GM19324 (cell line): ENCODE measurements around the gene RPS3A.
"Not testable (repeated sequence)": the region's sequence is repeated elsewhere in the genome, so short reads cannot be mapped to it uniquely, and the experiment has no call there.

Source experiments
- ATAC-seq: cut with Tn5 transposase; IDR thresholded peaks from one replicate; pipeline ENCODE4 v1.9.1; 2021; ENCODE audit warnings: mild to moderate bottlenecking, moderate library complexity; ENCODE audit not compliant: unreplicated experiment, low FRiP score

RPS3A gene

DNA sequence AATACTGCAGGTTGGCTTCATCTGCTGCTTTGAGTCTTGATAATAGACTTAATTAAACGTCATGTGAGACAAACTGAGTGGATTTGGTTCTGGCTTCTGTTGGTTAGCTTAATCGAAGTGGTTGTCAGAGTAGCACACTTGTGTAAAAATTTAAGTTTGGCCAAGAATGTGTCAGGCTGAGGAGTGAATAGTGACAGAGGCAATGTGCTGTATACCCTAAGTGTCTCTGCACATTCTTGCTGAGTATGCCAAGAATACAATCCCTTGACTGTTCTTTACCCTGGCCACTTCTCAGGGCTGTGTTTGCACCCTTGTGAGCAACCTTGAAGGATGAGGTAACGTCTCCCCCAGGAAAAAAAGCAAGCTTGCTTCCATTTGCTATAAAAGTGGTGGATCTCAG, 14.9 kb downstream of the RPS3A start:
- ATAC-seq = no peak

DNA sequence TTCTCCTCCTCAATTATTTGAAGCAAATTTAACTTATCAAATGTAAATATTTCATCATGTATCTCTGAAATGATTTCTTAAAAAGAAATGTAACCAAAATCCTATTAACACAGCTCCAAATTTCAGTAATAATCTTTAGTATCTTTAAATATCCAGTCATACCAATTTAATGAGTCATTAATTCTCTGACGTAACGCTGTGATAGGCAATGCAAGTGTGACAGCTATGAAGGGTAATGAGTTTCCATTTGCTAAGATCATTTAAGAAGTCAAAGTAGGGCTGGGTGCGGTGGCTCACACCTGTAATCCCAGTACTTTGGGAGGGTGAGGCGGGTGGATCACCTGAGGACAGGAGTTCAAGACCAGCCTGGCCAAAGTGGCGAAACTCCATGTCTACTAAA, 15.6 kb downstream of the RPS3A start:
- ATAC-seq = no peak

DNA sequence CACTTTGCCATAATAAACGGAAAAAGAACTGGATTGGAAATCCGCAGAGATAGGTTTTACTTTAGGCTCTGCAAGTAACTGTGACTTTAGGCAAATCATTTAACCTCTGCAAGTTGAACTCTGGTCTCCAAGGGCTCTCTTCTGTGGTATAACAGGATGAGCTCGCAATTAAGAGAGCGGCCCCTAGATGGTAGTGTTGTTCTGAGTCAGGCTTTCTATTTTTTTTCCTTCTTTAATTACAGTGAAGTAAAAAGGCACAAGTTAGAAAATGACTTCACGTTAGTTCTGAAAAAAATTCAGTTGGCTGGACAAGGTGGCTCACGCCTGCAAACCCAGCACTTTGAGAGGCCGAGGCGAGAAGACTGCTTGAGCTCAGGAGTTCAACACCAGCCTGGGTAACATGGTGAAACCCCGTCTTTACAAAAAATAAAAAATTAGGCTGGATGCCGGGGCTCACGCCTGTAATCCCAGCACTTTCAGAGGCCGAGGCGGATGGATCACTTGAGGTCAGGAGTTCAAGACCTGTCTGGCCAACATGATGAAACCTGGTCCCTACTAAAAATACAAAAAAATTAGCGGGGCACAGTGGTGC, 18.0 kb downstream of the RPS3A start:
- ATAC-seq = peak; percentile 93

DNA sequence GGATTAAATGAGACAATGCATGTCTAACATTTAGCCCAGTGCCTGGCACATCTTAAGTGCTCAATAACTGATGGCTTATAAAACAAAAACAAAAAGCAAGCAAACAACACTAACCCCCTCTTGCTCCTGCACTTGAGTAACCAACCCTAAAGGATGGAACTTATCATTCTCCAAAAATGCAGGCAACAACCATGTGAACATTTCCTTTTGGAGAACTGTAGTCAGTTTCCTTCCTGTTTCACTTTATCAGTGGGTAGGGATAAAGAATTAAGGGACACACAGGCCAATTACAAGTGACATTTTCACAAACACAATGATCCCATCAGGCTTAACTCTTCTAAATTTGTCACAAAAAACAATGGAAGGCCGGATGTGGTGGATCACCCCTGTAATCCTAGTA, 30.4 kb downstream of the RPS3A start:
- ATAC-seq = no peak

DNA sequence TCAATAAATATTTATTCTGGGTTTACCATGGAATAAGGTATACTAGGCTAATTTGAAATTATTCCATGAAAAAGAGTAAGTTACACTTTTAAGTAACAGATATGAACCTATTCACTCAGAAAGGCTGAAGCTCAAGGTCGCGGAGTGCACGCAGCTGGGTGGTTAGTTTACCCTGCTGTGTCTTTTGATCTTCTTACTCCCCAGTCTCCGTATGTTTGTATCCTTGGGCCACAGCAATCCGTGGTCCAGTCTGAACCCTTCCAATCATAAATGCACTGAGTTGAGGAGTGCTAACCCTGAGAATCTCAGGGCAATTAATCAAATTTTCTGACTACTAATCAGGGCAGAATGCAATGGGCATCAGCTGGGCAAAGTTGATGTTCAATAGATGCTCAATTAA, 33.9 kb downstream of the RPS3A start:
- no peak for ATAC-seq

DNA sequence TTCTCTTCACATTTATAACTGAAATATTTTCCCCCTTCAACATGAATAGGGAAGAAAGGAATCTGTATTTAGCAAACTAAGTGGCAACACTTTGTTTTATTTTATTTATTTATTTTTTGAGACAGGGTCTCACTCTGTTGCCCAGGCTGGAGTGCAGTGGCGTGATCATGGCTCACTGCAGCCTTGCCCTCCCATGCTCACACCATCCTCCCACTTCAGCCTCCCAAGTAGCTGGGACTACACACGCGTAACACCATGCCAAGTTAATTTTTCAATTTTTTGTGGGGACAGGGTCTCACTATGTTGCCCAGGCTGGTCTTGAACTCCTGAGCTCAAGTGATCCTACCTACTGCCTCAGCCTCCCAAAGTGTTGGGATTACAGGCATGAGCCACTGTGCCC, 36.6 kb downstream of the RPS3A start:
- ATAC-seq = not testable (repeated sequence)

DNA sequence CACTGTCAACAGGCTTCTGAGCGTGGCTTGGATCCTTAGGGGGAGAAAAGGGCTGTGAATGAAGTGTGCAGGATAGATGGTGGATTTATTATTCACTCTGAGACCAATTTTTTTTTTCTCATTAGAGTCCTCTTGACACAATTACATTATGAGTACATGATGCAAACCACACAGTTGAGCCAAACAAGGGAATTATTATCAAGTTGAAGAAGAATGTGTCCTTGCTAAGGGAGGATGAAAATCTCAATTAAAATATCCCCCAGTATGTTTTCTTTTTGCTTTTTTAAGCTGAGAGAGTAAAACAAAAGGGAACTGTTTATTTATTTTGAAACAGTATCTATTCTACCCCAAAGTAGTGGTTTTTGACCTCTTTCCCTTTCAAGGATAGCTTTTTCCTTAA, 40.4 kb downstream of the RPS3A start:
- ATAC-seq = no peak

DNA sequence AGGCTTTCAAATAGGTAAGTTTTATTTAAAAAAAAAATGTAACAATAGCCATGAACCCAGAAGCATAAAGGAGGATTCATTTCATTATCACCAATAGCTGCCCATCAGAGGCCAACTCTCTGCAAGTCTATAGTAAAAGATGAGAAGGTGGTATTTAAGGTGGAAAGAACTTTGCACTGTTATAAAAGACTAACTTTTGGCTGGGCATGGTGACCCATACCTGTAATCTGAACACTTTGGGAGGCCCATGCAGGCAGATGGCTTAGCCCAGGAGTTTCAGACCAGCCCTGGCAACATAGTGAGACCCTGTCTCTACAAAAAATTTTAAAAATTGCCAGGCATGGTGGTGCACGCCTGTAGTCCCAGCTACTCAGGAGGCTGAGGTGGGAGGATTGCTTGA, 43.3 kb downstream of the RPS3A start:
- no peak for ATAC-seq

DNA sequence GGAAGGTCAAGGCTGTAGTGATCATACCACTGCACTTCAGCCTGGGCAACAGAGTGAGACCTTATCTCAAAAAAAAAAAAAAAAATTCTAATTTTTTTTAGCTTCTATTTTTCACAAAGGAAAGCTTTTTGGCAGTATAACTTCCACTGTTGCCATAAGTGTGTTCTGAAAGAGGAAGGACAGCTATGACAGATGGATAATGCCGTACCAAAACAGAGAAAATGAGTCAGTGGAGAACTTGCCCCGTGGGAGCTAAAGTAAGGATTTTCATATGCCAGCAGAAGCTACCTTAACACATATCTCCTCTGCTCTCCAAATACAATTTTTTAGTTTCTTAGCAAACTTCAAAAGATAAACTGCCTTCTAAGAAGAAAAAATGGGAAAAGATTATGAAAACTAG, 43.7 kb downstream of the RPS3A start:
- no peak for ATAC-seq

DNA sequence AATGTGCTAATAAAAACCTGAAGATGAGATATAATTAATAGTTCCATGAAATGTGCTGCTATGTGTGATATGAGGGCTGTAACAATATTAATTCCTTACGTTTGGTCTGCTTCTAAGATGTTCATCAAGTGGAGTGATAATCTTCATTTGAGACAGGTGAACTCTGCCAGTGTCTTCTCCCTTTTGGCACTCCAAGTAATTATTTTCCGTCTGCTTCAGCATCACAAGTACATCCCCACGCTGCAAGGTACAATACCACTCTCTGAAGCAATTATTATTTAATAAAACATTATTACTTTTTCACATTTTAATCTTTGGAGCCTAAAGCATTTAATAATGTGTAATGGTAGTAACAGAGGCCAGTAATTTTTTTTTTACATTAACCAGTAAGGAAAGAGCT, 44.4 kb downstream of the RPS3A start:
- no peak for ATAC-seq

DNA sequence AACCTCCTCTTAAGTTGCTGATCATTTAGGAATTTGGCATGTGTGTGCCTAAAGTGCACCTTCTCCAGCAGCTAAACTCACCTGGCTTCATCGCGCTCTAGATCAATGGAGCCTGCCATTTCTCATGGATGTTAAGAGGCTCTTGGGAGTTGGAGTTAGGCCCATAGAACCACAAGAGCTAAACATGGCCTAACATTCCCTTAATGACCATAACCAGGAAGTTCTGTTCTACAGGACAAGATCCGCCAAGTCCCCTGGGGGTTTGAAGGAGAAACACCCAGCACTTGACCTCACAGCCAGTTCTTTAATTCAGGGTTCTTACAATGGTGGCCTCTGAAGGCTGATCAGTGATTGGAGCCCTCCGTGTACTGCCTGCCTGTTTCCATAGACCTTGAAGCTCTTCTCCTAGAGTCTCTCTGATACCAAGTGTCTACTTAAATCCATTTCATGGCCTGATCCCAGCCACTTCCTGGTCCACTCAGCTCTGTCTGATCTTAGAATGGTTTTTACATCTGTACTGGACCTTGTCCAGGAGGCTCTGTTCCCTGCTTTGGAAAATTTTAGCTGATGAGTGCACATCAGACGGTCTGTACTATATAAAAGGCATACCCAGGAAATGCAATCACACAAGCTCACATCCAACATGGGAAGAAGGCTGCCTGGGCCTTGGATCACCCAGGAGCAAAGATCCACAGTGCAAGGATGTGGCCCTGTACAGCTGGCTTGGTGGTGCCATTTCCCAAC, 45.1 kb downstream of the RPS3A start:
- no peak for ATAC-seq

DNA sequence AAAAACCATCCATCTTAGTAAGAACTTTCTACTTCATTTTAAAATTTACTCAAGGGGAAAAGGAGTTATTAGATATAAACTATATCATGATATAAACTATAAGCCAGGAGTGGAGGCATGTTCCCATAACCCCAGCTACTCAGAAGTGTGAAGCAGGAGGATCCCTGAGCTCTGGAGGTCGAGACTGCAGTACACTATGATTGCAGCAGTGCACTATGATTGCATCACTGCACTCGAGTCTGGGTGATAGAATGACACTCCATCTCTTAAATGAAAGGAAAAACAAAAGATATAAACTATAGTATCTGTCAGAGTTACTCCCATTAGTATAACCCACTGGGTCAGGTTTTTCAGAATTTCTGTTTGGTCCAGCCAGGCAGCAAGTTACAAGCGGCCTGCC, 47.6 kb downstream of the RPS3A start:
- no peak for ATAC-seq

DNA sequence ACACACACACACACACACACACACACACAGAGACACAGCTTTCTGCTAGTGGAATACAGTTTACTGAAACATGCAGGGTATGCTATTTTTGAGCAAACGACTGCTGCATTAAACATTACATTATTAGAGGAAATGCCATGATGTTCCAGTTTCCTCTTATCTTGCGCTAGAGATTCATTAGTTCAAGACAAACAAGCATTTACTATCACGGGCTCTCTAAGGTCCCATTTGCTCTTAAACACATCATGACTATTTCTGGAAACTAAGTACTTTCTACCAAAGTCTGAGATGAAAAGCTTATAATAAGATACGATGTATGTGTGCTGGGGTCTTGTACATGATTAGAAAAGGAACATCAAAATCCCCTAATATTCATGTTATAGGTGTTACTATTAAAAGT, 48.8 kb downstream of the RPS3A start:
- ATAC-seq = no peak

DNA sequence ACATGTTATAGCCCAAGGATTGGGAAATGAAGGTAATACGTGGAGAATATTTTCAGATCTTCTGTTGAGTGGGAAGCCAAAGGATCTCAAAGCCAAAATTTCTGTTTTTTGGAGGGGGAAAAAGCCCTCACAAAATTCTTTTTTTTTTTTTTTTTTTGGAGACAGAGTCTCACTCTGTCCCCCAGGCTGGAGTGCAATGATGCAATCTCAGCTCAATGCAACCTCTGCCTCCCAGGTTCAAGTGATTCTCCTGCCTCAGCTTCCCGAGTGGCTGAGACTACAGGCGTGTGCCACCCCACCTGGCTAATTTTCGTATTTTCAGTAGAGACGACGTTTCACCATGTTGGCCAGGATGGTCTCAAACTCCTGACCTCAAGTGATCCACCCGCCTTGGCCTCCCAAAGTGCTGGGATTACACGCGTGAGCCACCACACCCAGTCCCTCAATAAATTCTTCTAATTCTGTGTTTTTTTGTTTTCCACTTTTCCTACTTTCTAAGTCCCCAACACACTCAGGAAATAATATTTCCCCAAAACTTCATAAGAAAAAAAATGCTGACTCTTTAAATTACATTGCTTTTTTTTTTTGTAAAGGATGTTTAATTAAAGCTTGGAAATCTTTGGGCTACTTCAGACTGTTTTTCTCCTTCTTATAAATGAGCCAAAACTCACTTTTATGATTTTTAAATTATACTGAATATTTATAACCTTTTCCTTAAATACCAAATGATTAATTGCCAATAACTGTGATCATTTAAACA, 51.6 kb downstream of the RPS3A start:
- ATAC-seq = no peak

DNA sequence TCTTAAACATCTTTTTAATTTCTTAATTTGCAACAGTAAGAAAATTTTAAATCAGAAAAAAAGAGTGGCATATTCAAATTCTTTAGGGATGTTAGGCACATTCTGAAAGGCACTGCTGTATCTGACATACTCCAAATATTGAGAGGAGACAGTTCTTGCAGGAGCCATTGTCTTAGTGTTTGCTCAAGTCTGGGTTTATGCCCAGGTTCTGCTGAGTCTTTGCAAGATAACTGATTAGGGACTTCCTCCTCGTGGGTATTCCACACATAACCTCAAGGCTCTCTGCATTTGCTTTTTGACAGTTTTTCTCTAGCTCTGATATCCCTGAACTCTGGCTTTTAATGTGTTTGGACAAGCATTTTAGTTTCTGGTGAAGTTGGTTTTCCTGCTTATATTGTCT, 52.6 kb downstream of the RPS3A start:
- no peak for ATAC-seq

DNA sequence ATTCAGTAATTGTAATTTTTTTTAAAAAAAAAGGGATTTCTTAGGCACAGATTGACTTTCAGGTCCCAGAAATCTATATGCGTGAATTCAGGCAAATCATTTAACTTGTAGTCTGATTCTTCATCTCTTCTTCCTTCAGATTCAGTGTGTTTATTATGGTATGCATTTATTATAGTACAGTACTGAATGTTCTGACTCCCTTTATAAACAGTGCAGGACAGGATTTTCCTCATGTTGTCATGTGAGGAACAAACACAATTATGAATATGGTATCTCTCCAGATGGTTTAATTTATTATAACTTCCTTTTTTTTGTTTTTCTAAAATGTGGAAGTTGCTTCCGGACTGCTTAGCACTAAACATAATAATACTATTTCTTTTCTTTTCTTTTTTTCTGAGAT, 54.2 kb downstream of the RPS3A start:
- no peak for ATAC-seq
